HG03520 (cell line): ENCODE data around the gene SMYD2.

Source experiments
- ATAC-seq: cut with Tn5 transposase; IDR thresholded peaks from one replicate; pipeline ENCODE4 v1.9.1; 2021; ENCODE audit warnings: mild to moderate bottlenecking, moderate library complexity; ENCODE audit not compliant: unreplicated experiment

The SMYD2 gene

GRCh38 chr1:214354440-214355148 lies 73.6 kb downstream of the SMYD2 start:
- ATAC-seq = no peak

GRCh38 chr1:214360116-214360515 lies 79.2 kb downstream of the SMYD2 start:
- no peak for ATAC-seq

GRCh38 chr1:214360525-214361164 lies 79.7 kb downstream of the SMYD2 start:
- ATAC-seq = no peak

GRCh38 chr1:214361636-214362035 lies 80.7 kb downstream of the SMYD2 start:
- no peak for ATAC-seq

GRCh38 chr1:214362188-214362882 lies 81.4 kb downstream of the SMYD2 start:
- no peak for ATAC-seq

GRCh38 chr1:214363386-214363785 lies 82.4 kb downstream of the SMYD2 start:
- no peak for ATAC-seq

GRCh38 chr1:214364386-214364785 lies 83.4 kb downstream of the SMYD2 start:
- no peak for ATAC-seq

- ATAC-seq = no peak
These were observed 83.9 kb downstream of the SMYD2 start for GRCh38 chr1:214364786-214365295.

- ATAC-seq = no peak
These were observed 86.9 kb downstream of the SMYD2 start for GRCh38 chr1:214367841-214368240.

- ATAC-seq = no peak
These were observed 88.4 kb downstream of the SMYD2 start for GRCh38 chr1:214369364-214369763.

- ATAC-seq = no peak
These were observed 89.7 kb downstream of the SMYD2 start for GRCh38 chr1:214370615-214371014.

GRCh38 chr1:214372092-214372491 lies 91.1 kb downstream of the SMYD2 start:
- no peak for ATAC-seq

GRCh38 chr1:214377485-214377884 lies 96.5 kb downstream of the SMYD2 start:
- ATAC-seq = no peak

- ATAC-seq = no peak
These were observed 96.9 kb downstream of the SMYD2 start for GRCh38 chr1:214377886-214378285.

GRCh38 chr1:214378492-214378891 lies 97.5 kb downstream of the SMYD2 start:
- no peak for ATAC-seq

- ATAC-seq = no peak
These were observed 98.4 kb downstream of the SMYD2 start for GRCh38 chr1:214379236-214379970.

GRCh38 chr1:214380396-214380795 lies 99.4 kb downstream of the SMYD2 start:
- ATAC-seq = no peak

GRCh38 chr1:214380986-214381695 lies 100.2 kb downstream of the SMYD2 start:
- no peak for ATAC-seq

GRCh38 chr1:214383381-214384372 lies 102.7 kb downstream of the SMYD2 start:
- ATAC-seq = no peak
